HuH-7.5 (cell line): ENCODE data around the gene MAGI2.

ENCODE experiments used
- DNase-seq: peaks from one replicate; pipeline ENCODE4 v3.0.0; 2011; ENCODE audit warnings: low spot score

The MAGI2 gene

GRCh38 chr7:78487464-78487863 lies 966.0 kb downstream of the MAGI2 start:
- no peak for DNase-seq

- no peak for DNase-seq
Observed at GRCh38 chr7:78479348-78479747, 974.1 kb downstream of the MAGI2 start.

GRCh38 chr7:78476851-78477405 lies 976.5 kb downstream of the MAGI2 start:
- DNase-seq, result no peak

GRCh38 chr7:78473571-78474301 lies 979.7 kb downstream of the MAGI2 start:
- no peak for DNase-seq

GRCh38 chr7:78473021-78473420 lies 980.4 kb downstream of the MAGI2 start:
- no peak for DNase-seq

- DNase-seq, result no peak
Observed at GRCh38 chr7:78472519-78472918, 980.9 kb downstream of the MAGI2 start.

GRCh38 chr7:78465894-78466293 lies 987.6 kb downstream of the MAGI2 start:
- no peak for DNase-seq

GRCh38 chr7:78463039-78463438 lies 990.4 kb downstream of the MAGI2 start:
- no peak for DNase-seq

GRCh38 chr7:78450706-78451105 lies 1002.8 kb downstream of the MAGI2 start:
- DNase-seq, result no peak

GRCh38 chr7:78448911-78449310 lies 1004.6 kb downstream of the MAGI2 start:
- DNase-seq, result no peak

- no peak for DNase-seq
Observed at GRCh38 chr7:78444267-78444666, 1009.2 kb downstream of the MAGI2 start.

GRCh38 chr7:78443811-78444210 lies 1009.7 kb downstream of the MAGI2 start:
- DNase-seq, result no peak

- DNase-seq, result no peak
Observed at GRCh38 chr7:78441737-78442136, 1011.7 kb downstream of the MAGI2 start.

GRCh38 chr7:78438433-78438832 lies 1015.0 kb downstream of the MAGI2 start:
- DNase-seq, result no peak

GRCh38 chr7:78437118-78437517 lies 1016.3 kb downstream of the MAGI2 start:
- no peak for DNase-seq

- no peak for DNase-seq
Observed at GRCh38 chr7:78435355-78435754, 1018.1 kb downstream of the MAGI2 start.

GRCh38 chr7:78434281-78434680 lies 1019.2 kb downstream of the MAGI2 start:
- DNase-seq, result no peak

GRCh38 chr7:78433421-78433820 lies 1020.0 kb downstream of the MAGI2 start:
- no peak for DNase-seq

- DNase-seq, result no peak
Observed at GRCh38 chr7:78429878-78430277, 1023.6 kb downstream of the MAGI2 start.

GRCh38 chr7:78427209-78427608 lies 1026.3 kb downstream of the MAGI2 start:
- no peak for DNase-seq

GRCh38 chr7:78420001-78420400 lies 1033.5 kb downstream of the MAGI2 start:
- DNase-seq, result no peak

GRCh38 chr7:78417180-78417853 lies 1036.2 kb downstream of the MAGI2 start:
- DNase-seq, result no peak

- DNase-seq, result no peak
Observed at GRCh38 chr7:78413568-78413967, 1039.9 kb downstream of the MAGI2 start.
